ENCODE results near the gene QRSL1. TPM values are rescaled to one million over a fixed set of nuclear protein-coding genes. Genes with fewer than 3 reads are reported as not detected.

Gene QRSL1
- polyA plus RNA-seq, 3 donors, result 5.7 to 7.8 (median 5.8) TPM

GRCh38 chr6:106702046-106702445, 72.7 kb downstream of the QRSL1 start:
- TF ChIP-seq, protein P1, sequence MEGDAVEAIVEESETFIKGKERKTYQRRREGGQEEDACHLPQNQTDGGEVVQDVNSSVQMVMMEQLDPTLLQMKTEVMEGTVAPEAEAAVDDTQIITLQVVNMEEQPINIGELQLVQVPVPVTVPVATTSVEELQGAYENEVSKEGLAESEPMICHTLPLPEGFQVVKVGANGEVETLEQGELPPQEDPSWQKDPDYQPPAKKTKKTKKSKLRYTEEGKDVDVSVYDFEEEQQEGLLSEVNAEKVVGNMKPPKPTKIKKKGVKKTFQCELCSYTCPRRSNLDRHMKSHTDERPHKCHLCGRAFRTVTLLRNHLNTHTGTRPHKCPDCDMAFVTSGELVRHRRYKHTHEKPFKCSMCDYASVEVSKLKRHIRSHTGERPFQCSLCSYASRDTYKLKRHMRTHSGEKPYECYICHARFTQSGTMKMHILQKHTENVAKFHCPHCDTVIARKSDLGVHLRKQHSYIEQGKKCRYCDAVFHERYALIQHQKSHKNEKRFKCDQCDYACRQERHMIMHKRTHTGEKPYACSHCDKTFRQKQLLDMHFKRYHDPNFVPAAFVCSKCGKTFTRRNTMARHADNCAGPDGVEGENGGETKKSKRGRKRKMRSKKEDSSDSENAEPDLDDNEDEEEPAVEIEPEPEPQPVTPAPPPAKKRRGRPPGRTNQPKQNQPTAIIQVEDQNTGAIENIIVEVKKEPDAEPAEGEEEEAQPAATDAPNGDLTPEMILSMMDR (IDR thresholded peaks at IDR 0.05), result no peak
- Histone ChIP-seq H3K27ac (ENCODE audit: low read depth in 1 of 2, low read length in 2 of 2) (no peak overlapping the region), H3K9ac (ENCODE audit: insufficient read depth, low read length, poor library complexity, severe bottlenecking) (no peak overlapping the region), H3K27me3 (ENCODE audit: control insufficient read depth in 2 of 2, insufficient read depth in 2 of 2, low read length in 2 of 2) (no peaks in the 10 kb centered on the region), H2AFZ (ENCODE audit: insufficient read depth, low read depth, low read length, poor library complexity, severe bottlenecking) (no peak overlapping the region), H3K36me3 (replicated peaks in 1 of 2; ENCODE audit: control insufficient read depth in 1 of 2, insufficient read depth in 2 of 2, low read length in 2 of 2) (no peaks in the 10 kb centered on the region), H3K9me3 (replicated peaks in 1 of 2; ENCODE audit: control insufficient read depth in 1 of 2, insufficient read depth in 1 of 2, low read length in 2 of 2) (peaks cover 16 to 17% of the 10 kb centered on the region in 2 donors), H3K79me2 (ENCODE audit: insufficient read depth, low read length) (no peaks in the 10 kb centered on the region), H3K4me1 (ENCODE audit: control insufficient read depth in 1 of 2, insufficient read depth in 2 of 2, low read length in 2 of 2) (no peaks in the 10 kb centered on the region), H3K4me2 (replicated peaks; ENCODE audit: extremely low read depth, low read length, poor library complexity, severe bottlenecking) (no peak overlapping the region), H3K4me3 (replicated peaks in 1 of 3; ENCODE audit: low read depth in 2 of 3, low read length in 3 of 3) (no peak overlapping the region), H4K20me1 (ENCODE audit: insufficient read depth, low read length) (no peaks in the 10 kb centered on the region)
- Mint-ChIP-seq H3K27ac (no peak overlapping the region), H3K4me1 (peaks cover 7% of the 10 kb centered on the region), H3K9me3 (peaks cover 5 to 17% (median 13%) of the 10 kb centered on the region in 7 donors), H3K36me3 (no peaks in the 10 kb centered on the region), H3K4me3 (no peak overlapping the region), H3K27me3 (ENCODE audit: low read depth in 3 of 3) (peaks cover 1 to 8% (median 7%) of the 10 kb centered on the region in 3 donors)
- 90% methylated on average over 2 of the region's 4 CpGs for WGBS (ENCODE audit: insufficient coverage)
- DNase-seq, result no peak
- intact Hi-C loops (cut with micrococcal nuclease), result no loop called here

DNA sequence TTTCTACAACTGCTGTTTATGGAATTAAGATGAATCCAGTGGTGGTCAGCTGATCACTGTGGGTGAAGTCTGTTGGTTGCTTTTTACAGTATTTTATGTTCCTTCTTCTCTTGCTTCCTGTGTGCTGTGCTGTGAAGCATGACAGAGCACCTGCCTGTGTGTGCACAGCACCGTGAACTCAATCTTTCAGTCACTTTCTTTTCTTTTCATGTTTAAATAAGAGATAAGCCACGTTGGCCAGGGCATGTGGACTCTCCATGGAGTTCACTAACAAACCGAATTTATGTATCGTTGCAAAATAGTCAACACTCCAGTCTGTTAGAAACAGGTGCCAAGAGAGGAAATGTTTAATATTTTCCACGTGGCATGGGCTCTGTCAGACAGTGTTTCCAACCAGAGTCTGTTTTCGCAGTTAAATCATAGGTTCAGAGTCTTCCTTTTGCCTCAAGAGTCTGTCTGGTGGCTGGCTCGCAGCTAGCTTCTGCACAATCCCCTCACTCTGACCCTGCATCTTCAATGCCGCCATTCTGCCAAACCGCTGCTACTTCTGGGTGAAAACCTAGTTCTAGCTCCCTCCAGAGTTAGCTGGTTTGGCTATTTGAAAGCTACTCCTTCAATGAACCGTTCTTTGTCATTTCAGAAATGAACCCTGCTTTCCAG, 73.2 kb downstream of the QRSL1 start:
- H3K27me3 Mint-ChIP-seq (ENCODE audit: low read depth in 3 of 3), result peaks cover 1 to 8% (median 7%) of the 10 kb centered on the region in 3 donors

More for the DNA sequence above, 73.2 kb downstream of the QRSL1 start:
- Mint-ChIP-seq H3K36me3 (no peaks in the 10 kb centered on the region), H3K9me3 (peaks cover 5 to 17% (median 13%) of the 10 kb centered on the region in 7 donors), H3K4me1 (peaks cover 5% of the 10 kb centered on the region), H3K27ac (no peak overlapping the region), H3K4me3 (no peak overlapping the region)
- DNase-seq, result no peak
- H3K9me3 ChIP-seq (replicated peaks in 1 of 2; ENCODE audit: control insufficient read depth in 1 of 2, insufficient read depth in 1 of 2, low read length in 2 of 2), result peaks cover 16 to 17% of the 10 kb centered on the region in 2 donors
- H4K20me1 ChIP-seq (ENCODE audit: insufficient read depth, low read length), result no peaks in the 10 kb centered on the region
- TF ChIP-seq, protein P1 (IDR thresholded peaks at IDR 0.05), result no peak
- H3K4me1 ChIP-seq (ENCODE audit: control insufficient read depth in 1 of 2, insufficient read depth in 2 of 2, low read length in 2 of 2), result no peaks in the 10 kb centered on the region
- H3K4me3 ChIP-seq (replicated peaks in 1 of 3; ENCODE audit: low read depth in 2 of 3, low read length in 3 of 3), result no peak overlapping the region
- no peaks in the 10 kb centered on the region for H3K36me3 ChIP-seq (replicated peaks in 1 of 2; ENCODE audit: control insufficient read depth in 1 of 2, insufficient read depth in 2 of 2, low read length in 2 of 2)
- no peaks in the 10 kb centered on the region for H3K27me3 ChIP-seq (ENCODE audit: control insufficient read depth in 2 of 2, insufficient read depth in 2 of 2, low read length in 2 of 2)
- intact Hi-C loops (cut with micrococcal nuclease), result no loop called here
- 64% methylated on average over 9 of the region's 10 CpGs for WGBS (ENCODE audit: insufficient coverage)
- H3K9ac ChIP-seq (ENCODE audit: insufficient read depth, low read length, poor library complexity, severe bottlenecking), result no peak overlapping the region
- H2AFZ ChIP-seq (ENCODE audit: insufficient read depth, low read depth, low read length, poor library complexity, severe bottlenecking), result no peak overlapping the region
- H3K79me2 ChIP-seq (ENCODE audit: insufficient read depth, low read length), result no peaks in the 10 kb centered on the region
- H3K4me2 ChIP-seq (replicated peaks; ENCODE audit: extremely low read depth, low read length, poor library complexity, severe bottlenecking), result no peak overlapping the region
- H3K27ac ChIP-seq (ENCODE audit: low read depth in 1 of 2, low read length in 2 of 2), result no peak overlapping the region

Measured in CD14-positive monocyte (primary cell).